NCI-H1048 (cell line): ENCODE results near the gene PRAMEF13.
"Not testable (repeated sequence)": the region's sequence is repeated elsewhere in the genome, so short reads cannot be mapped to it uniquely, and the experiment has no call there.

Source experiments
- DNase-seq: peaks from one replicate; lab custom pipeline; 2025; lab: John Stamatoyannopoulos, UW

The PRAMEF13 gene, protein sequence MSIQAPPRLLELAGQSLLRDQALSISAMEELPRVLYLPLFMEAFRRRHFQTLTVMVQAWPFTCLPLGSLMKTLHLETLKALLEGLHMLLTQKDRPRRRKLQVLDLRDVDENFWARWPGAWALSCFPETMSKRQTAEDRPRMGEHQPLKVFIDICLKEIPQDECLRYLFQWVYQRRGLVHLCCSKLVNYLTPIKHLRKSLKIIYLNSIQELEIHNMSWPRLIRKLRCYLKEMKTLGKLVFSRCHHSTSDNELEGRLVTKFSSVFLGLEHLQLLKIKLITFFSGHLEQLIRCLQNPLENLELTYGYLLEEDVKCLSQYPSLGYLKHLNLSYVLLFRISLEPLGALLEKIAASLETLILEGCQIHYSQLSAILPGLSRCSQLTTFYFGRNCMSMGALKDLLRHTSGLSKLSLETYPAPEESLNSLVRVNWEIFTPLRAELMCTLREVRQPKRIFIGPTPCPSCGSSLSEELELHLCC

DNA sequence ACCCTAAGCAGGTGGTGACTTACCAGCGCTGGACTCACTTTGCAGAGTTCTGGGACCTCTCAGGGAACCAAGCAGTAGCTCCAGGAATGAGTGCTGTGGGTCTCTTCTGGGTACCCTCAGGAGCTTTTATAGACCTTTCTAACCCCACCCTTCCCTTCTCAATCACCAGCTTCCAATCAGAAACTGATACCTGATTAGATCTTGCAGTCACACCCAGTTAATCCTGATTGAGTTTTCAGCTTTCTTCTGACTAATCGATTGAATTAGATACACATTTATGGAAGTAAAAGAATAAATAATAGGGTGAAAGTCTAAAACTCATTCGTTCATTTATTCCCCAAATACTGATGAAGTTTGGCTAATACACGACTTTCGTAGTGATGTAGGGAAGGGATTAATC, at the start of gene PRAMEF13:
TSS of gene PRAMEF13 (minus strand) at position 101 of the 400 bp plus-strand sequence. CDS start 1,820 bp downstream, outside the sequence.
- not testable (repeated sequence) for DNase-seq

DNA sequence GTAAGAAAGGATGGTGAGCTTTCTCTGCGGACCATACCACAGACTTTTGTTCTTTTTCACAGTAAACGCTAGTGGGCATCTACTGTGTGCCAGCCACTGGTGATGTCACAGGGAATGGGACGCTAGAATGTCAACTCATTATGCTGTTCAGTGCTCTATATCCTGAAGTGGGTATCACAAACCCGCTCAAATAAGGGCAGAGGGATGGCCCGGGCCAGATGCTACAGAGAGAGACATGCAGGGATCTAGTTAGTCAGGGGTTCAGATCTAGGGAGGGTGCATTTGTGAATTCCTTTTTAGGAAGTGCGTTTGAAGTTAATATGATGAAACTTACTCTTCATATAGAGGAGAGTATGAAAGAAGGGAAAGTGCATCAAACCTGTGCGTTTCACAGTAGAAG, 45.9 kb upstream of the PRAMEF13 start:
- DNase-seq, result not testable (repeated sequence)

DNA sequence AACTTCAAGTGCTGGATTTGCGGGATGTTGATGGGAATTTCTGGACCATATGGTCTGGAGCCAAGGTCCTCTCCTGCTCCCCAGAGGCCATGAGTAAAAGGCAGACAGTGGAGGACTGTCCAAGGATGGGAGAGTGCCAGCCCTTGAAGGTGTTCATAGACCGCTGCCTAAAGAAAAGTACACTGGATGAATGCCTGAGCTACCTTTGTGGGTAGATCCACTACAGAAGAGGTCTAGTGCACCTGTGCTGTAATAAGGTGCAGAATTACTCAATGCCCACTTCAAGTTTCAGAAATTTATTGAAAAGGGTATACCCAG, 45.3 kb upstream of the PRAMEF13 start:
- DNase-seq, result not testable (repeated sequence)

DNA sequence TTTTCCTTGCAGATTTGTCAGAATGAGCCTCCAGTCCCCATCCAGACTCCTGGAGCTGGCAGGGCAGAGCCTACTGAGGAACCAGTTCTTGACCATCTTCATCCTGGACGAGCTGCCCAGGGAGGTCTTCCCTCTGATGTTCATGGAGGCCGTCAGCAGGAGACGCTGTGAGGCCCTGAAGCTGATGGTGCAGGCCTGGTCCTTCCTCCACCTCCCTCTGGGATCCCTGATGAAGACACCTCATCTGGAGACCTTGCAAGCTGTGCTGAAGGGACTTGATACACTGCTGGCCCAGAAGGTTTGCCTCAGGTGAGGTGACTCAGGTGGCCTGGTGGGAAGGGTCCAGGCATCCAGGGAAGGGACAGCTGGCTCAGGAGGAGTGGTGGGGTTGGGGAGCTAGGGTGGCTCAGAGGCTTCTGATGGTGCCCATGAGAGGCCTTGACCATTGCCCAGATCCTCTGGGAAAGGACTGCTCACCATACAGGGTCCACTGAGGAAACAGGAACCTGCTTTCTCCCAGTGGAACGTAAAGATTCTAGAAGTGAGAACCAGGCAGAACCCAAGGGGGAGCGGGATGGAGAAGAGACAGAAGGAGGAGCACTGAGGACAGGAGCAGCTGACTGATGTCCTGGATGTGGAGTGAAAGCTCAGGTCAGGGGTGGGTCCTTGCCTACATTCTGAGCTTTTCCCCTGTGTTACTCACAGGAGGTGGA, 44.8 kb upstream of the PRAMEF13 start:
- not testable (repeated sequence) for DNase-seq

DNA sequence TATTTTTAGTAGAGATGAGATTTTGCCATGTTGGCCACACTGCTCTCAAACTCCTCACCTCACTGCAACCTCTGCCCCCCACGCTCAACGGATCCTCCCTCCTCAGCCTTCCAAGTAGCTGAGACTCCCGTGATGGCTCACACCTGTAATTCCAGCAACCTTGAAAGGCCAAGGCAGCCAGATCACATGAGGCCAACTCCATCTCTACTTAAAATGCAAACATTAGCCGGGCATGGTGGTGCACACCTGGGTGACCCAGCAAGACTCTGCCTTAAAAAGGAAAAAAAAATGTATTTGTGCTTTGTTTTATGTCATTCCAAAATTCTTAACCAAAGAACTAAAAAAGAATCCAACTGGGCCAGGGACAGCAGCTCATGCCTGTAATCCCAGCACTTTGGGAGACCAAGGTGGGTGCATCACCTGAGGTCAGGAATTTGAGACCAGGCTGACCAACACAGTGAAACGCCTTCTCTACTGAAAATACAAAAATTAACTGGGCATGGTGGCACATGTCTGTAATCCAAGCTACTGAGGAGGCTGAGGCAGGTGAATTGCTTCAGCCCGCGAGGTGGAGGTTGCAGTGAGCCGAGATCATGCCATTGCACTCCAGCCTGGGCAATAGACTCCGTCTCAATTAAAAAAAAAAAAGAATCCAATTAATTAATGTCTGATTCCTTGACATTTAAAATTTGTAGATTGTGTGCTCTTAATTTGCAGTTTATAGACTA, 42.5 kb upstream of the PRAMEF13 start:
- DNase-seq, result not testable (repeated sequence)

DNA sequence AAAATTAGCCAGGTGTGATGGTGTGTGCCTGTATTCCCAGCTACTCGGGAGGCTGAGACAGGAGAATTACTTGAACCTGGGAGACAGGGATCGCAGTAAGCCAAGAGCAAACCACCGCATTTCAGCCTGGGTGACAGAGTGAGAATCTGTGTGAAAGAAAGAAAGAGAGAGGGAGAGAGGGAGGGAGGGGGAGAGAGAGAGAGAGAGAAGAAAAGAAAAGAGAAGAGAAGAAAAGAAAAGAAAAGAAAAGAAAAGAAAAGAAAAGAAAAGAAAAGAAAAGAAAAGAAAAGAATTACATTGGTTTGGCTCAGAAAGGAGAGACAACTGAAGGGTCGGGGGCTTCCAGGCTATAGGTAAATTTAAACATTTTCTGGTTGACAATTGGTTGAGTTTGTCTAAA, 38.4 kb upstream of the PRAMEF13 start:
- not testable (repeated sequence) for DNase-seq

DNA sequence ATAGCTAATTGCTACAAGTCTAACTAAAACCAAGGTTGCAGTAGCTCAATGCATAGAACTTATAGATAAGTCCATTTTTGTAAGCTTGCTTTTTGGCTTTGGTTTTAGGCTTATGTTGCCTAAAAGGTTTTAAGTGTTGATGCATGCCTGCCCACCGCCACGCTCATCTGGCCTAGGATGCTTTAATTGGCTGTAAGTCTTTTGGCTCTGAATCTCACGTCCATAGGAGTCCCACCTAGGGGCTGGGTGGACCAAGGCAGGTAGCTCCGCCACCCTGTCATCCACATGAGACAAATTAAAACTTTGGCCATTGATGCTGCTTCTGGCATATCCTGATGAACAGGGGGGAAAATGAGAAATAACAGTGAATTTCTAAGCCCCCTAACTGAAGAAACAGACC, 36.4 kb upstream of the PRAMEF13 start:
- not testable (repeated sequence) for DNase-seq

DNA sequence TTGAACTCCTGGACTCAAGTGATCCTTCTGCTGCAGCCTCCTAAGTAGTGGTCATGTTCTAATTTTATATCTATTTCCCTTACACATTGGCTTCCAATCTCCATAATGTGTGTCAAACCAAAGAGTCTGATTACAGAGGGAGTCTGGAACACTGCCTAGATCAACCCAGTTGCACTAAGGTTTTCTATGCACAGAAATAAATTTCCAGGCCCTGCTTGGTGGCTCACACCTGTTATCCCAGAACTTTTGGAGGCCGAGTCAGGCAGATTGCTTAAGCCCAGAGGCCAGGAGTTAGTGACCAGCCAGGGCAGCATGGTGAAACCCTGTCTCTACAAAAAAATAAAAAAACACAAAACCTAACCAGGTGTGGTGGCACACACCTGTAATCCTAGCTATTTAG, 32.8 kb upstream of the PRAMEF13 start:
- not testable (repeated sequence) for DNase-seq

DNA sequence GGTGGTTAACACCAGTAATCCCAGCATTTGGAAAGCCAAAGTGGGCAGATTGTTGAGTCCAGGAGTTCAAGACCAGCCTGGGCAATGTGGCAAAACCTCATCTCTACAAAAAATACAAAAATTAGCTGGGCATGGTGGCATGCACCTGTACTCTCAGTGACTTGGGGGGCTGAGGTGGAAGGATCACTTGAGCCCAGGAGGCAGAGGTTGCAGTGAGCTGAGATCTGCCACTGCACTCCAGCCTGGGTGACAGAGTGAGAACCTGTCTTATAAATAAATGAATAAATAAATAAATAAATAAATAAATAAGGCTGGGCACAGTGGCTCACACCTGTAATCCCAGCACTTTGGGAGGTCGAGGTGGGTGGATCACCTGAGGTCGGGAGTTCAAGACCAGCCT, 30.8 kb upstream of the PRAMEF13 start:
- not testable (repeated sequence) for DNase-seq

DNA sequence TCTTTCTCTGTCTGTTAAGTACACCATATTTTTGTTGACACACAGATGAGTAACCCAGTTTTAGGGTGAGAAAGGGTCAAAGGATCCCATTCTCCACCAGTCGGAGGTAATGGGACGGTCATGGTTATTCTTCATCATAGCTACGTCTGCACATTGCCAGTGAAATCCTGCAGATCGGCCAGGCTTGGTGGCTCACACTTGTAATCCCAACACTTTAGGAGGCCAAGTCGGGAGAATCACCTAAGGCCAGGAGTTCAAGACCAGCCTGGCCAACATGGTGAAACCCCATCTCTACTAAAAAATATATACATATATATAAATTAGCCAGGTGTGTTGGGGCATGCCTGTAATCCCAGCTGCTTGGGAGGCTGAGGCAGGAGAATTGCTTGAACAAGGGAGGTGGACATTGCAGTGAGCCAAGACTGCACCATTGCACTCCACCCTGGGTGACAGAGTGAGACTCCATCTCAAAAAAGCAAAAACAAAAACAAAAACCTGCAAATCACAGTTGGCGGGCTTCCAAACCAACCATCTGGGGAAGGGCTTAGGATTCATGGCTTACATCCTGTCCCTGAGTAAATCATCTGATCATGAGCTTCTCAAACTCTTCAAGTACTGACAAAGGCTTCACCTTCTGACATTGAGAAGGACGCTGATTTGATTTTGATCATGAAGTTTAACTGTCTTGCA, 30.0 kb upstream of the PRAMEF13 start:
- not testable (repeated sequence) for DNase-seq

DNA sequence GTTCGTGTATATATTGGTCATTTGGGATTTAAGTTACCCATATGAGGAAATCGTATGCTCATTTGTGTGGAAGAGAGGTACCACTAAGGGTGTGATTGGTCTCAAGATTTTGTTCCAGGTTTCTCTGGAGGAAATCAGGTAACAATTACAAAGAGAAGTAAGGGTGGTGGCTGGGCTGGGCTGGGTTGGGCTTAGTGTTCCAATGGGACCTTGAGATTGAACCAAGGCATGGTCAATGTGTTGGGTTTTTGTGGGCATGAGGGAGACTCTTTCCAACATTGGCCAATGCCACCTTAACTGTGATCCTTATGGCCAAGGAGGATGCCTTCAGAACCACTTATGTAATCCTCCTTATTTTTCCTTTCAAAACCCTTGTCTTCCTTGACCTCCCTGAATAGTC, 29.4 kb upstream of the PRAMEF13 start:
- not testable (repeated sequence) for DNase-seq

DNA sequence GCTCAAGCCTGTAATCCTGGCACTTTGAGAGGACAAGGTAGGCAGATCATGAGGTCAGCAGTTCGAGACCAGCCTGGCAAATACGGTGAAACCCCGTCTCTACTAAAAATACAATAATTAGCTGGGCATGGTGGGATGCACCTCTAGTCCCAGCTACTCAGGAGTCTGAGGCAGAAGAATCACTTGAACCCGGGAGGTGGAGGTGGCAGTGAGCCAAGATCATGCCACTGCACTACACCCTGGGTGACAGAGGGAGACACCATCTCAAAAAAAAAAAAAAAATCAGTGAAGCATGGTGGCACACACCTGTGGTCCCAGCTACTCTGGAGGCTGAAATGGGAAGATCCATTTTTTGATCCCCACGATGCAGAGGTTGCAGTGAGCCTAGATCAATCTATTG, 28.9 kb upstream of the PRAMEF13 start:
- not testable (repeated sequence) for DNase-seq

DNA sequence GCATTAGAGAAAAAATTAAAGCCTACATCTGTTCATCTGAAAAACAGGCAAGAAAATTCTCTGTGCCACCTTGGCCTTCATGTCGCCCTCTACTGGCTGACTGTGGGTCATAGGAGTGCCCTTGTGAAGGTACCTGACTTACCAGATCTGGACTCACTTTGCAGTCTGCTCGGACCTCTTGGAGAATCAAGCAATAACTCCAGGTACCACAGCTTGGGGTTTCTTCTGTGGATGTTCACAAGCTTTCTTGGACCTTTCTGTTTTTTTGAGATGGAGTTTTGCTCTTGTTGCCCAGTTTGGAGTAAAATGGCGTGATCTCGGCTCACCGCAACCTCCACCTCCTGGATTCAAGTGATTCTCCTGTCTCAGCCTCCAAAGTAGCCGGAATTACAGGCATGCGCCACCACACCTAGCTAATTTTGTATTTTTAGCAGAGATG, 27.2 kb upstream of the PRAMEF13 start:
- no peak for DNase-seq

DNA sequence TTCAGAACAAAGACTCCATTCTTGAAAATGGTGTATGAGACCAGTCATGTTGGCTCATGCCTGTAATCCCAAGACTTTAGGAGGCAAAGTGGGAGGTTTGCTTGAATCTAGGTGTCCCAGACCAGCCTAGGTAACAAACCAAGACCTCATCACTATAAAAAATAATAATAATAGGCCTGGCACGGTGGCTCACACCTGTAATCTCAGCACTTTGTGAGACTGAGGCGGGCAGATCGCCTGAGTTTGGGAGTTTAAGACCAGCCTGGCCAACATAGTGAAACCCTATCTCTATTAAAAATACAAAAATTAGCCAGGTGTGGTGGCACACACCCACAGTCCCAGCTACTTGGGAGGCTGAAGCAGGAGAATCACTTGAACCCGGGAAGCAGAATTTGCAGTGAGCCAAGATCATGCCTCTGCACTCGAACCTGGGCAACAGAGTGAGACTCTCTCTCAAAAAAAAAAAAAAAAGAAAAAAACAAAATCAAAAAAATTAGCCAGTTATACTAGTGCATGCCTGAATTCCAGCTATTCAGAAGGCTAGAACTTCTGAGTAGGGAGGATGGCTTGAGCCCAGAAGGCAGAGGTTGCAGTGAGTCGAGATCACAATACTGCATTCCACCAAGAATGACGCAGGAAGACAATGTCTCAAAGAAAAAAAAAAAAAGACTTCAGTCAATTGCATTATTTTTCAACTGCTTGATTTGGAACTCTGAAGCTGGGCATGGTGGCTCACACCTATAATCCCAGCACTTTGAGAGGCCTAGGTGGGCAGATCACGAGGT, 26.3 kb upstream of the PRAMEF13 start:
- DNase-seq, result not testable (repeated sequence)

DNA sequence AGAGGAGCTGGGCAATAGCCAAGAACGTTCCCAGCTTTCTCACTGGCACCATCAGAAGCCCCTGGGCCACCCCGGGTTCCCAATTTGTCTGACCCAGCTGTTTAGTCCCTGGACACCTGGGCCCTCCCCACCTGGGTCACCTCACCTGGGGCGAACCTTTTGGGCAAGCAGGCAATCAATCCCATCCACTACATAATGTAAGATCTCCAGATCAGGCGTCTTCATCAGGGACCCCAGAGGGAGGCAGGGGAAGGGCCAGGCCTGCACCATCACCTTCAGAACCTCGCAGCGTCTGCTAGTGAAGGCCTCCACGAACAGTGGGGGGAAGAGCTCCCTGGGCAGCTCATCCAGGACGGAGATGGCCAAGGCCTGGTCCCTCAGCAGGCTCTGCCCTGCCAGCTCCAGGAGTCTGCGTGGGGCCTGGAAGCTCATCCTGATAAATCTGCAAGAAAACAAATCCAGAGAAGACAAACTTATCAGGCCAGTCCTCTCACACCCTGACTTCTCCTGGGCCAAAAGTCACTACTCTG, 24.5 kb upstream of the PRAMEF13 start, which contains the start of gene PRAMEF18:
TSS of gene PRAMEF18 (minus strand) at position 480 of the 530 bp plus-strand sequence. CDS start at position 432, 48 bp downstream.
- not testable (repeated sequence) for DNase-seq

DNA sequence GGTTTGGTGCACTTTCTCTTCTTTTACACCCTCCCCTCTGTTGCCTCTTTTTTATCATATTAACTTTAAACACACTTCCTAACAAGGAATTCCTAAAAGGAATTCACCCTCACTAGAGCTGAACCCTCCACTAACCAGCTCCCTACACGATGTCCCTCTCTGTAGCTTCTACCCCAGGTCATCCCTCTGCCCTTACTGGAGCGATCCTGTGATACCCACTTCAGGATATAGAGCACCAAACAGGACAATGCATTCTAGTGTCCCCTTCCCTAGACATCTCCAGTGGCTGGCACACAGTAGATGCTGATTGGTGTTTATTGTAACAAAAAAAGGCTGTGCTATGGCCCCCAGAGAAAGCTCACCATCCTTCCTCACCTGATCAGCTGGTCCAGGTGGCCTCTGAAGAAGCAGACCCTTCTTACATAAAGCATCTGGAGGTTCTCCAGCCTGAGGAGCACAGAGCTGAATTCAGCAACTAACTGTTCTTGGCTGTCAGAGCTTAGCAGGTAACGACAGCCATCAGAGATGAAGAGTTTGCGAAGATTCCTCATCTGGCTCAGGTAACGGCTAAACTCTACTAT, 23.4 kb upstream of the PRAMEF13 start:
- DNase-seq, result no peak

DNA sequence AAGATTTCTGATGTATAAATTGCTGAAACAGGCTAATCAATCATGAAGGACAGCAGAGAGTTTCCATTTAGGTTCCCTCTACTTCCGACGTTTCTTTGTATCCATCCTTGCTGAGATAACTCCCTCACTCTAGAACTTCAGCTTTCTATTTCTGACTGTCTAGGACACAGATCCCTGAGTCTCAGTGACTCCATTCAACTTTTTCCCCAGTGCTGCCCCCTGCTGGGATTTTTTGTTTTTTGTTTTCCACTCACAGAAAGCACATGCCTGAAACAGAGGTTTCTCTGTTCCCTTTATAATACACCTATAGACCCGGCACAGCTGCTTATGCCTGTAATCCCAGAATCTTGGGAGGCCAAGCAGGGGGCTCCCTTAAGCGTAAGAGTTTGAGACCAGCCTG, 21.6 kb upstream of the PRAMEF13 start:
- not testable (repeated sequence) for DNase-seq

DNA sequence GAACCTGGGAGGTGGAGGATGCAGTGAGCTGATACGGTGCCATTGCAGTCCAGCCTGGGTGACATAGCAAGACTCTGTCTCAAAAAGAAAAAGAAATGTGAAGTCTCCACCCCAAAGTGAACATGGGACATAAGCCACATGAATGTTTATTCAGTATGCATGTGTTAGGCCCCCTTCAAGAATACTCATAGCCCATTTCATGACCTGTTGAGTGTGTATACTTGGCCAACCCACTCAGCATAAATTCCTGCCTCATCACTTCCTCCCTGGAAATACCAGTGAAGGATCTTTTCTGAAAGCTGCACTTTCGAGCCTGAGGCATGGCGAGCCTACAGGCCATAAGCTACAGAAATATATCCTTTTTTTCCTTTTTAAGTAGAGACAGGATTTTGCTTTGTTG, 18.0 kb upstream of the PRAMEF13 start:
- not testable (repeated sequence) for DNase-seq

DNA sequence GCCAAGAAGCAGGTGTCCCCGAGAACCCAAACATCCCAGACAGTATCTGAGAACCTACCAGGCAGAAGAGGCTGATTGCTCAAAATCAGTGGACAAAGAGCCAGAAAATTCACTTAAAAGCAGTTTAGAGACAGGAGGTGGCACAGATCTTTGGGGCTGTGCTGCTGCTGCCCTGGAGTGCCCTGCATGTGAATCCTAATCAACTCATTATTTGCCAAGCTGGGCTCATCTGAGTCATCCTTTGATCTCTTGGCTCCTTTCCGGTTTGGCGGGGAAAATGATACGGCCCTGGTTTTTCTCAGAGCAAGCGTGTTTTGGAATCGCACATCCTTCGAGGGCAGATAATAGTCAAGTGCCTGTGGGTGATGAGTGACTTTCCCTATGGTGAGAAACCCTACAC, 15.4 kb upstream of the PRAMEF13 start:
- not testable (repeated sequence) for DNase-seq

DNA sequence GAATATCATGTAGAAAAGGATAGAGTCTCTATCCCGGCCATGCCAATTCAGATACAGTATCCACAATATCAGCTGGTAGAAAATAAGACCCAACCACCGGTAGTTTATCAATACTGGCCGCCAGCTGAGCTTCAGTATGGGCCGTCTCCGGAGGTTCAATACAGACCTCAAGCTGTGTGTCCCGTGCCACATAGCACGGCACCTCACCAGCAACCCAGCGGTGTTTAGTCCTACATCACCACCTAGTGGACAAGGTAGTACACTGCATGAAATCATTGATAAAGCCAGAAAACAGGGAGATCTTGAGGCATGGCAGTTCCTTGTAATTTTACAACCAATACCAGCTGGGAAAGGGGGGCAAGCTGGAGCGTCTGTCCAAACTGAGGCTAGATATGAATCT, 7.5 kb upstream of the PRAMEF13 start:
- DNase-seq, result not testable (repeated sequence)
